ENCODE results near the gene SPACA6.
"Not testable (repeated sequence)": the region's sequence is repeated elsewhere in the genome, so short reads cannot be mapped to it uniquely, and the experiment has no call there.

Gene SPACA6

GRCh38 chr19:51706885-51707284, 13.8 kb downstream of the SPACA6 start:
- DNase-seq: no peak

- DNase-seq: no peak
These were observed 15.7 kb downstream of the SPACA6 start for GRCh38 chr19:51708811-51709210.

- DNase-seq: no peak
These were observed 16.4 kb downstream of the SPACA6 start for GRCh38 chr19:51709575-51709974.

- DNase-seq: no peak
These were observed 17.0 kb downstream of the SPACA6 start for GRCh38 chr19:51710163-51710562.

- DNase-seq: no peak
These were observed 18.6 kb downstream of the SPACA6 start for GRCh38 chr19:51711702-51712101.

GRCh38 chr19:51712461-51713081, 19.4 kb downstream of the SPACA6 start:
- no peak for DNase-seq

GRCh38 chr19:51713319-51714285, 20.5 kb downstream of the SPACA6 start:
- no peak for DNase-seq

- no peak for DNase-seq
These were observed 21.7 kb downstream of the SPACA6 start for GRCh38 chr19:51714848-51715247.

- no peak for DNase-seq
These were observed 22.7 kb downstream of the SPACA6 start for GRCh38 chr19:51715850-51716249.

- DNase-seq: no peak
These were observed 23.8 kb downstream of the SPACA6 start for GRCh38 chr19:51716925-51717324.

- no peak for DNase-seq
These were observed 26.3 kb downstream of the SPACA6 start for GRCh38 chr19:51719251-51719988.

GRCh38 chr19:51721905-51722304, 28.8 kb downstream of the SPACA6 start:
- no peak for DNase-seq

- no peak for DNase-seq
These were observed 29.4 kb downstream of the SPACA6 start for GRCh38 chr19:51722492-51722891.

GRCh38 chr19:51724543-51724942, 31.4 kb downstream of the SPACA6 start:
- DNase-seq: no peak

- DNase-seq: peak; percentile 75 to 81
These were observed 32.9 kb downstream of the SPACA6 start for GRCh38 chr19:51726049-51726448.

GRCh38 chr19:51727349-51727880, 34.3 kb downstream of the SPACA6 start:
- DNase-seq: no peak

GRCh38 chr19:51729781-51730180, 36.7 kb downstream of the SPACA6 start:
- DNase-seq: no peak

- no peak for DNase-seq
These were observed 40.8 kb downstream of the SPACA6 start for GRCh38 chr19:51733742-51734522.

GRCh38 chr19:51735759-51736449, 42.8 kb downstream of the SPACA6 start:
- no peak for DNase-seq

- DNase-seq: no peak
These were observed 44.3 kb downstream of the SPACA6 start for GRCh38 chr19:51737389-51737788.

- no peak for DNase-seq
These were observed 44.8 kb downstream of the SPACA6 start for GRCh38 chr19:51737924-51738323.

- not testable (repeated sequence) for DNase-seq
These were observed 45.4 kb downstream of the SPACA6 start for GRCh38 chr19:51738523-51738922.

Data from hippocampal formation (tissue), 2 donors.